Loucy (cell line): Measurements from ENCODE around the gene AGBL5.

ENCODE experiments used
- EZH2phosphoT487 ChIP-seq: fragments of 200-600 bp; IDR thresholded peaks from 2 replicates; pipeline ENCODE4 v1.6.1; 2018; ENCODE audit warnings: antibody characterized with exemption, mild to moderate bottlenecking, moderate library complexity, borderline replicate concordance
- TF ChIP-seq, protein P1 (sequence below): fragments of 200-600 bp; sonication (generic); conservative IDR thresholded peaks from 2 replicates; pipeline ENCODE4 v1.5.1; 2014; ENCODE audit warnings: mild to moderate bottlenecking, antibody characterized with exemption, low read length

DNA sequence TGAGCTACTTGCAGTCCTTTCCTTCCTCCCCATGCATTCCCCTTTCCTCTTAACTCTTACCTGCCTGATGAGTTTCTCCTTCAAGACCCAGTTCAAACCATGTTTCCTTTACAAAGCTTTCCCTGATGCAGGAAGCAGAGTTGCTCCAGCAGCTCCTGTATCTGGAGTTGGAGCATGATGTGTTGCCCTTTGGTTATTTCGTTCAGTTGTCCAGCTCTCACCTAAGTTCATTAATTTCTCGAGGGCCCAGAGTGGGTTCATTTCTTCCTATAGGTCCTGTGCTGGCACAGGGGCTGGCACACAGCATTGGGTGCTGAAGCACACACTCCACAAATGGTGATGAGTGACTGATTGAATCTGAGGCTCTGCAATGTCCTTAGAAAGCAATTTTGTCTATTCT is 41.8 kb upstream of the AGBL5 start:
- no peak for TF ChIP-seq EZH2phosphoT487
- TF ChIP-seq, protein P1, sequence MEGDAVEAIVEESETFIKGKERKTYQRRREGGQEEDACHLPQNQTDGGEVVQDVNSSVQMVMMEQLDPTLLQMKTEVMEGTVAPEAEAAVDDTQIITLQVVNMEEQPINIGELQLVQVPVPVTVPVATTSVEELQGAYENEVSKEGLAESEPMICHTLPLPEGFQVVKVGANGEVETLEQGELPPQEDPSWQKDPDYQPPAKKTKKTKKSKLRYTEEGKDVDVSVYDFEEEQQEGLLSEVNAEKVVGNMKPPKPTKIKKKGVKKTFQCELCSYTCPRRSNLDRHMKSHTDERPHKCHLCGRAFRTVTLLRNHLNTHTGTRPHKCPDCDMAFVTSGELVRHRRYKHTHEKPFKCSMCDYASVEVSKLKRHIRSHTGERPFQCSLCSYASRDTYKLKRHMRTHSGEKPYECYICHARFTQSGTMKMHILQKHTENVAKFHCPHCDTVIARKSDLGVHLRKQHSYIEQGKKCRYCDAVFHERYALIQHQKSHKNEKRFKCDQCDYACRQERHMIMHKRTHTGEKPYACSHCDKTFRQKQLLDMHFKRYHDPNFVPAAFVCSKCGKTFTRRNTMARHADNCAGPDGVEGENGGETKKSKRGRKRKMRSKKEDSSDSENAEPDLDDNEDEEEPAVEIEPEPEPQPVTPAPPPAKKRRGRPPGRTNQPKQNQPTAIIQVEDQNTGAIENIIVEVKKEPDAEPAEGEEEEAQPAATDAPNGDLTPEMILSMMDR: no peak
